Measurements from ENCODE around the gene NPIPB12. TPM values are rescaled to one million over a fixed set of nuclear protein-coding genes. Genes with fewer than 3 reads are reported as not detected.

The NPIPB12 gene
- polyA plus RNA-seq, 1 donor from 2014 or later, result 5.7 TPM

Small RNA genes within 50 kb of the gene (small RNA-seq; reads per million reads assigned to genes)
- gene AC133555.2, result 0 reads per million in 3 experiments

Other genes starting within 250 kb of the NPIPB12 start
- gene NPIPB11, start 99.7 kb downstream of the NPIPB12 start, polyA plus RNA-seq, result 0.06 and 0.14 TPM in 2 replicates
- gene BOLA2, start 52.1 kb downstream of the NPIPB12 start, polyA plus RNA-seq, result 31.9 and 35.5 TPM in 2 replicates
- gene SLX1B, start 51.9 kb downstream of the NPIPB12 start, polyA plus RNA-seq, result 66.4 and 74.3 TPM in 2 replicates
- gene SULT1A4, start 46.5 kb downstream of the NPIPB12 start, polyA plus RNA-seq, result 10.4 and 16.4 TPM in 2 replicates
- gene SPN, start 156.8 kb upstream of the NPIPB12 start, polyA plus RNA-seq, result 0.09 TPM in 1 of 2 replicates, not detected in the other
- gene QPRT, start 172.8 kb upstream of the NPIPB12 start, polyA plus RNA-seq, result 2.7 and 3.9 TPM in 2 replicates
- not detected in 2 replicates for gene C16orf54, start 239.6 kb upstream of the NPIPB12 start, polyA plus RNA-seq